ENCODE data around the gene PRKACA. TPM values are rescaled to one million over a fixed set of nuclear protein-coding genes. Genes with fewer than 3 reads are reported as not detected.

The PRKACA gene
- total and polyA plus RNA-seq, 7 donors = 33.6 to 59.1 (median 36.6) TPM

GRCh38 chr19:14119146-14119545 lies 1.6 kb upstream of the PRKACA start:
- H3K4me1 ChIP-seq = peaks cover 0 to 48% (median 45%) of the 10 kb centered on the region in 4 donors
- no peaks in the 10 kb centered on the region for H3K27me3 ChIP-seq
- TF ChIP-seq, protein P1, sequence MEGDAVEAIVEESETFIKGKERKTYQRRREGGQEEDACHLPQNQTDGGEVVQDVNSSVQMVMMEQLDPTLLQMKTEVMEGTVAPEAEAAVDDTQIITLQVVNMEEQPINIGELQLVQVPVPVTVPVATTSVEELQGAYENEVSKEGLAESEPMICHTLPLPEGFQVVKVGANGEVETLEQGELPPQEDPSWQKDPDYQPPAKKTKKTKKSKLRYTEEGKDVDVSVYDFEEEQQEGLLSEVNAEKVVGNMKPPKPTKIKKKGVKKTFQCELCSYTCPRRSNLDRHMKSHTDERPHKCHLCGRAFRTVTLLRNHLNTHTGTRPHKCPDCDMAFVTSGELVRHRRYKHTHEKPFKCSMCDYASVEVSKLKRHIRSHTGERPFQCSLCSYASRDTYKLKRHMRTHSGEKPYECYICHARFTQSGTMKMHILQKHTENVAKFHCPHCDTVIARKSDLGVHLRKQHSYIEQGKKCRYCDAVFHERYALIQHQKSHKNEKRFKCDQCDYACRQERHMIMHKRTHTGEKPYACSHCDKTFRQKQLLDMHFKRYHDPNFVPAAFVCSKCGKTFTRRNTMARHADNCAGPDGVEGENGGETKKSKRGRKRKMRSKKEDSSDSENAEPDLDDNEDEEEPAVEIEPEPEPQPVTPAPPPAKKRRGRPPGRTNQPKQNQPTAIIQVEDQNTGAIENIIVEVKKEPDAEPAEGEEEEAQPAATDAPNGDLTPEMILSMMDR (IDR thresholded peaks at IDR 0.05) = no peak
- no peak for TF ChIP-seq EP300 (IDR thresholded peaks at IDR 0.05)
- no peak for TF ChIP-seq POLR2AphosphoS5 (IDR thresholded peaks at IDR 0.05)
- no peak for TF ChIP-seq POLR2A (IDR thresholded peaks at IDR 0.05)
- no peaks in the 10 kb centered on the region for H3K9me3 ChIP-seq
- H3K4me3 ChIP-seq = peak overlapping the region in 3 of 4 donors; percentile 62 to 68 (median 63)
- H3K27ac ChIP-seq = peak overlapping the region; percentile 97 to 100 (median 100)
- 53 to 62% methylated on average over 3 of the region's 3 CpGs for WGBS, 2 donors
- DNase-seq = no peak
- intact Hi-C loops (cut with DNase I) = loop anchor here (2.0 kb wide), 1 partner anchor 18 kb away; the partner anchor contains the start of gene ASF1B
- no peaks in the 10 kb centered on the region for H3K36me3 ChIP-seq

DNA sequence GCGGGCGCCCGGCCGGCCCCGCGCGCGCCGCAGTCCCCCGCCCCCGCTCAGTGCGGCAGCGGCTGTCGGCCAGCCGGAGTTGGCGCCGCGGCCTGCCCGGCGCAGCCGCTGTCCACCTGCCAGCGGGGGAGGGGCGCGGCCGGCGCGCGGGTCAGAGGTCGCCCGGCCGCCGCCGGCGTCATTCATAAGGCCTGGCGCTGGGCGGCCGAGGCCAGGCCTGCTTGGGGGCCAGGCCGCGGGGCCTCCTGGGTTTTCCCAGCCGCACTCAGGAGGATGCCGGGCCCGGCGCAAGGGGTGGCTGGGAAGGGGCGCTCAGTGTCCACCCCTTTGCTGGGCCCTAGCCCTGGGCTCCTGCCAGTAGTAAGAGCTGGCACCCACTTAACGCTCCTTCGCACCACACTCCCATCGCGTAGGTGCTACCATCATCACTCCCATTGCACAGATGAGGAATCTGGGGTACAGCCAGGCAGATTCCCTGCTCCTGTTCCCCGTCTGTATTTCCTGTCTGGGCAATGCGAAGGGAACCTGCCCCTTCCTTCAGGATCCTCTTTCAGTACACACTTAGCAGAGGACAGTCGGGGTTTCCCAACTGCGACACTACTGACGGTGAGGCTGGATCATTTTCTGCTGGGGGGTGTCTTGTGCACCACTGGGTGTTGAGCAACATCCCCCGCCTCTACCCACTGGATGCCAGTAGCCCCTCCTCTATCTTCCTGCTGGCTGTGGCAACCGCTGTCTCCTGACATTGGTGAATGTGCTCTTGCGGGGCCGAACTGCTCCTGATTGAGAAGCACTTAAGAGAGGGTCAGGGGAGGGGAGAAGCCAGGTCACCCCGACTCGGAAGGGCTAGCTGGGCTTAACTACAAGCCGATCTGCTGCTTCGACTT lies 846 bp upstream of the PRKACA start:
- peak; percentile 97 for DNase-seq
- peak overlapping the region; percentile 43 to 68 (median 62) for H3K4me3 ChIP-seq
- TF ChIP-seq, protein P1 (IDR thresholded peaks at IDR 0.05) = no peak
- TF ChIP-seq POLR2AphosphoS5 (IDR thresholded peaks at IDR 0.05) = peak; percentile 65 to 83 (median 77)
- TF ChIP-seq EP300 (IDR thresholded peaks at IDR 0.05) = peak in 2 of 4 donors; percentile 30 to 52
- peak; percentile 32 to 48 for TF ChIP-seq POLR2A (IDR thresholded peaks at IDR 0.05)
- 4 to 5% methylated on average over 61 of the region's 61 CpGs for WGBS, 2 donors
- peaks cover 0 to 55% (median 52%) of the 10 kb centered on the region in 4 donors for H3K4me1 ChIP-seq
- intact Hi-C loops (cut with DNase I) = loop anchor here (2.0 kb wide), 1 partner anchor 18 kb away; the partner anchor contains the start of gene ASF1B
- no peaks in the 10 kb centered on the region for H3K36me3 ChIP-seq
- H3K27ac ChIP-seq = peak overlapping the region; percentile 97 to 100 (median 100)
- H3K27me3 ChIP-seq = no peaks in the 10 kb centered on the region
- H3K9me3 ChIP-seq = no peaks in the 10 kb centered on the region

DNA sequence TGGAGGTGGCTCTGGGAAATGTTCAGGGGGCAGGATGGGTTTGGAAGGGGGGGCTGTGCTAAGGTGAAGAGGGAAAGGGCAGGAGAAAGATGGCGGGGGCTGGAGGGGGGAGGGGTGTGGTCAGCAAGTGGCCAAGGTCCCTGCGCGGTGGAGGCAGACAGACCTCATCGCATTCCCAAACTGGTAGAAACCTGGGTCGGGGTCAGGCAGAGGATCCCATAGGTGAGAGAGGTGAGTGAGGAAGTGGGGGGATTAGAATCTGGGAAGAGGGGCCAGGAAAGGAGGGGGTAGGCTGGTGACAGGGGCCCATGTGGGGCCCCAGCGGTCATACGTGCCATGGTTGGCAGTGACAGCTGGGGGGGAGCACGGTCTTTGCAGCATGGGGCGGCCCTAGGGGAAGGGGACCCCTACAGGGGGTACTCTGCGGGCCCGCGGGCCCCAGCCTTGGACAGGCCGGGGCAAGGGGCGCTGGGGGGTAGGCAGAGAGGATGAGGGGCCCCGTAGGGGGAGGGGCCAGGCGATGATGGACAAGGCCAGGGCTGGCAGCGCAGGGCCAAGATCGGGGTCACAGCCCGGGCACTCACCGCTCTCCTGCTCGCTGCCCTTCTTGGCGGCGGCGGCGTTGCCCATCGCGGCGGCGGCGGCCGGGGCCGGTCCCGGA lies 514 bp downstream of the PRKACA start:
- H3K9me3 ChIP-seq = no peaks in the 10 kb centered on the region
- peak; percentile 82 for DNase-seq
- H3K27me3 ChIP-seq = no peaks in the 10 kb centered on the region
- H3K4me3 ChIP-seq = peak overlapping the region; percentile 72 to 99 (median 98)
- TF ChIP-seq POLR2AphosphoS5 (IDR thresholded peaks at IDR 0.05) (no peak), POLR2A (IDR thresholded peaks at IDR 0.05) (no peak), EP300 (IDR thresholded peaks at IDR 0.05) (no peak)
- TF ChIP-seq, protein P1 (IDR thresholded peaks at IDR 0.05) = no peak
- intact Hi-C loops (cut with DNase I) = no loop called here
- H3K36me3 ChIP-seq = no peaks in the 10 kb centered on the region
- peak overlapping the region; percentile 87 to 100 (median 96) for H3K27ac ChIP-seq
- peaks cover 0 to 69% (median 66%) of the 10 kb centered on the region in 4 donors for H3K4me1 ChIP-seq
- whole genome bisulfite sequencing, 2 donors = 1% methylated on average over 33 of the region's 33 CpGs

- TF ChIP-seq EP300 (IDR thresholded peaks at IDR 0.05) (no peak), POLR2A (IDR thresholded peaks at IDR 0.05) (no peak), POLR2AphosphoS5 (IDR thresholded peaks at IDR 0.05) (no peak)
- TF ChIP-seq, protein P1 (IDR thresholded peaks at IDR 0.05) = no peak
- H3K27ac ChIP-seq = peak overlapping the region; percentile 87 to 100 (median 96)
- WGBS, 2 donors = 24% methylated on average over 6 of the region's 6 CpGs
These were observed 1.0 kb downstream of the PRKACA start for GRCh38 chr19:14116525-14116917.

More at GRCh38 chr19:14116525-14116917, 1.0 kb downstream of the PRKACA start:
- intact Hi-C loops (cut with DNase I) = no loop called here
- no peaks in the 10 kb centered on the region for H3K27me3 ChIP-seq
- no peaks in the 10 kb centered on the region for H3K36me3 ChIP-seq
- DNase-seq = no peak
- H3K4me3 ChIP-seq = peak overlapping the region; percentile 72 to 99 (median 98)
- H3K9me3 ChIP-seq = no peaks in the 10 kb centered on the region
- peaks cover 0 to 74% (median 71%) of the 10 kb centered on the region in 4 donors for H3K4me1 ChIP-seq
